Activated CD8-positive, alpha-beta memory T cell treated with anti-CD3 and anti-CD28 coated beads, Interleukin-2, amount 50 U/mL, for 1 hour (primary cell): ENCODE measurements around the gene PSAP.
"Not testable (repeated sequence)": the region's sequence is repeated elsewhere in the genome, so short reads cannot be mapped to it uniquely, and the experiment has no call there.

Experiments
- DNase-seq: peaks from one replicate; pipeline ENCODE4 v3.0.0-alpha.2; 2020; ENCODE audit errors: extremely low read depth

PSAP gene

DNA sequence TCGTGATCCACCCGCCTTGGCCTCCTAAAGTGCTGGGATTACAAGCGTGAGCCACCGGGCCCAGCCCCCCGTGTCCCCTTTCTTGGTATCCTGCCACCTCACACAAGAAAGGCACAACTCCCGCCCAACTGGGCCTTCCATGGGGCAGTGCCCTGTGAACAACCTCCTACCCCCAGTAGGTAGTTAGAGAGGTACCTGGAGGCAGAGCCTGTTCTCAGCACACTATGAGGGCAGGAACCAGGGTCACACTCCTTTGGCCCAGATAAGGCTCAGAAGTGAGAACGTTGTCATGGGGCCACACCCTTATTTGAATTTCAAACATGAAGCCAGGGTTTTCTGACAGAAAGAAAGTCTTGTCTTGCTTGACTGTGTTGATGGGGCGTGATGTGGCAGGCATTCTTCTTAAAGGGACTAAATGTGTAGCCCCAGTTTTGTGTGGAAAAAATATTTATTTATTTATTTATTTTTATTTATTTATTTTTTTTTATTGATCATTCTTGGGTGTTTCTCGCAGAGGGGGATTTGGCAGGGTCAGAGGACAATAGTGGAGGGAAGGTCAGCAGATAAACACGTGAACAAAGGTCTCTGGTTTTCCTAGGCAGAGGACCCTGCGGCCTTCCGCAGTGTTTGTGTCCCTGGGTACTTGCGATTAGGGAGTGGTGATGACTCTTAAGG, 23.8 kb upstream of the PSAP start:
- not testable (repeated sequence) for DNase-seq

GRCh38 chr10:71873582-71874211, 22.6 kb upstream of the PSAP start:
- no peak for DNase-seq

DNA sequence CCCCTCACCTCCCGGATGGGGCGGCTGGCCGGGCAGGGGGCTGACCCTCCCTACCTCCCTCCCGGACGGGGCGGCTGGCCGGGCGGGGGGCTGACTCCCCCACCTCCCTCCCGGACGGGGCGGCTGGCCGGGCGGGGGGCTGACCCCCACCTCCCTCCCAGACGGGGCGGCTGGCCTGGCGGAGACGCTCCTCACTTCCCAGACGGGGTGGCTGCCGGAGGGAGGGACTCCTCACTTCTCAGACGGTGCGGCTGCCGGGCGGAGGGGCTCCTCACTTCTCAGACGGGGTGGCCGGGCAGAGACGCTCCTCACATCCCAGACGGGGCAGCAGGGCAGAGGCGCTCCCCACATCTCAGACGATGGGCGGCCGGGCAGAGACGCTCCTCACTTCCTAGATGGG, 18.6 kb upstream of the PSAP start:
- DNase-seq: not testable (repeated sequence)

DNA sequence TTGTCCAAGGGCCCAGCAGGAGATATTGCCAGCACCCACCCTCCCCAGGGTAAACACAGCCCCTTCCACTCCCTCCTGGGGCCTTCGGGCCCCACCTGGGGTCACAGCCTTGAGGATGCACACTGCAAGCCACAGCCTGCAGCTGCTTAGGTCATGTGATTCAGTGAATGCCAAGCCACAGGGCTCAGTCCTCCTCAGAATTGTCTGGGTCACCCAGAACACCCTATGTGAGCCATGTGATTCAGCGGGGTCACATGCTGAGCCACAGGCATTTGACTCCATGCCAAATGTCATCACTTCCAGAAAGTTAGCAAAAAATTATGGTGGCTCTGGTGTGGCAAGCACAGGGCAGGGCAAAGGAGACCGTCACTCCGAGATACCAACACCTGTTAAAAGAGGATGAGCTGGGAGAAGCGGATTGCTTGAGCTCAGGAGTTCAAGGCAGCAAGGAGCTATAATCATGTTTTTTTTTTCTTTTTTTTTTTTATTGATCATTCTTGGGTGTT, 17.2 kb upstream of the PSAP start:
- no peak for DNase-seq

DNA sequence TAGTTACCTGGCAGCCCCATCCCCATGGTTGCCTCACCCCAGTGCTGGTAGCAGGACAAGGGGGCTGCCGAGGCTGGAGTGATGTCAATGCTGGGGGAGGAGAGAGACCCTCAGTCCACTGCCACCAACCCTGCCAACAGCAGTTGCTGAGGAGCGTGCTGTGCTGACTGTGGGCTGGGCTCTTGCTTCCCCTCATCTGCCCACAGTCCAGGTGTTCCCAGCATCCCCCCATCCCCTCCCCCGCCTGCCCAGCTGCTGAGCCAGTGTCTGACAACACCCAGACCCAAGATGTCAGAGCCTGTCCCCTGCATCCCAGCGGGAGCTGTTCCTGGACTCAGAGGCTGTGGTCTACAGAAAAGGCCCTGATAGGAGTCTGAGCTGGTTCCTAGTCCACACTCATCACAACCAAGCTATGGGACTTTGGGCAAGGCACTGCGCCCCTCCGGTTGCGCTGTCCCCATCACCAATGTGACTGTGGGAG, 14.6 kb upstream of the PSAP start:
- DNase-seq: no peak

DNA sequence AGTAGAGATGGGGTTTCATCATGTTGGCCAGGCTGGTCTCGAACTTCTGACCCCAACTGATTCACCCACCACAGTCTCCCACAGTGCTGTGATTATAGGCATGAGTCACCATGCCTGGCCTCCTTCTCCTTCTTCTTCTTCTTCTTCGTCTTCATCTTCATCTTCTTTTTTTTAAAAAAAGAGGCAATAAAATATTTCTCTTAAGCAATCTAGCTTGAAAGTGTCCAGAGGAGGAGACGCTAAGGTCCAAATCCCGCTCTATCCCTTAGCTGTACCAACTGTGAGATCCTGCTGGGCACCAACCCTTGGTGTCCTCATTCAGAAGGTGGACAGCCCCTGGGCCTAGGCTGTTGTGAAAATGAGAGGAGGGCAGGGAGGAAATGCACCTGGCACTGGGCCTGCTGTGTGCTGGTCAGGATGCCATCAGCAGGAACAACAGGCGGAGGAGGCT, 13.9 kb upstream of the PSAP start:
- no peak for DNase-seq

DNA sequence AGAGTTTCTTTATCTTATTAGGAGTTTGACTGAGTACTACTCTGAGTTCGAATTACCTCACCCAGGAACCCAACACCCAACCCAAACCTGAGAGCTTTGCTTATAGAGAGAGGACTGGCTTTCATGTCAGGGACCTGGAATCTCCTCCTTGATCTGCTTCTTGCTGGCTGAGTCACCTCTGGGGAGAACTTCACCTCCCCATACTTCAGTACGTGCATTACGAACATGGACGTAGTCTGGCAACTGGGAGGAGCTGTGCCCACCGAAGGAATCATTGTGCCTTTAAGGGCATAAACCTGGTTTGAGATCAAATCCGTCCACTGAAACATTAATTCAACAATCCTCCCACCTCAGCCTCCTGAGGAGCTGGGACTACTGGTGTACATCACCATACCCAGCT, 12.2 kb upstream of the PSAP start:
- no peak for DNase-seq

- no peak for DNase-seq
Measured at GRCh38 chr10:71860243-71861029, 9.4 kb upstream of the PSAP start.

DNA sequence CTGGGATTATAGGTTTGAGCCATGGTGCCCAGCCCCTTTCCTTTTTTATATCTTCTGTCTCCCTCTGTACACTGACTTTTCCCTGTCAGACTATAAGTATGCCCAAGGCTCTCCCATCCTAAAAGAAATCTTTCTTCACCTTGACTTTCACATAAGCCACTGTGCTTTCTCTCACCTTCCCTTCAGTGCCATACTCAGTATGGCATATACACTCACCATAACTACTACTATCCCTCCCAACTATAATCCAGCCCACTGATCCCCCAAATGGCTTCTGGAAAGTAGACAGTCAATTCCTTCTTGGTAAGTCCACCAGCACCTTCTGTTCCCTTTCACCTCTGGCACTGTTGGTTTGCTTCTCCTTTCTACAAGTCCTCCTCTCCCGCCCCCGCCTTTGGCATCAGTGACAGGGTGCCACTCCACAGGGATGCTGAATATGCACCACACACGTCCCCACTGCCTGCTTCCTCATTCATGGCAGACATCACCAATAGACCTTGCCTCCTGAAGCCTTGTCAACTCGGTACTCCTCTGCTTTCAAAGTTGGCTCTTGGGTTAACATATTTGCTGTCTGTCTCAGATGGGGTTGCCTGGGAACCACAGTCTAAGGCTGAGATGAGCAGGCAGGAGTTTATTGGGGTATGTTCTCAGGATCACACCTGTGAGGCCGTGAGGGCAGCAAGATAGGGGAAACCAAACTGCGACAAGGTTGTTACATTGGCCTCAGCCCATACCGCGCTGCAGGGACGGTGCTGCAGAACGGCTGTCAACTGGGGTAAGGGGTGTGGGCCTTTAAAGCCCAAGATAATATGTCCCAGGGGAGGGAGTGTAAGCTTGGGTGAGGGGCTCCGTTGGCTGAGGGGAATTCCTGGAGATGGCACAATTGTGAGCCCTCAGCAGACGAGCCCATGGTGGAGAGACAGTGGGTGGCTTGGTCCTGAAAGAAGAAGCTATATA, 7.2 kb upstream of the PSAP start:
- DNase-seq: no peak

DNA sequence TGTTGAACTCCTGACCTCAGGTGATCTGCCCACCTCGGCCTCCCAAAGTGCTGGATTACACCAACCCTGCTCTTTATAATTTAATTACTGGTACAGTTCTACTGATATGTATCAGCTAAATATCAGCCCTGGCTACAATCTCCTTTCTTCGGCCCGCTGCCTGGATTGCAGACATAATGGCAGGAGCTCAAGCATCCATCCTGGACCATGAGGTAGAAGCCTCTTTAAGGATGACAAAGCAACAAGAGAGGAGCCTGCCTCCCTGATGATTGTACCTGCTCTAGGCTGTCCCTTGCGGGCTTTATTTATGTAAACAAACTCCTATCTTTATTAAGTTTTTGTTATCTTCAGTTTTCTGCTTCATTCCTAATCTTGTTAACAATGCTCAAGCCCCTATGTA, 5.6 kb upstream of the PSAP start:
- DNase-seq: no peak

DNA sequence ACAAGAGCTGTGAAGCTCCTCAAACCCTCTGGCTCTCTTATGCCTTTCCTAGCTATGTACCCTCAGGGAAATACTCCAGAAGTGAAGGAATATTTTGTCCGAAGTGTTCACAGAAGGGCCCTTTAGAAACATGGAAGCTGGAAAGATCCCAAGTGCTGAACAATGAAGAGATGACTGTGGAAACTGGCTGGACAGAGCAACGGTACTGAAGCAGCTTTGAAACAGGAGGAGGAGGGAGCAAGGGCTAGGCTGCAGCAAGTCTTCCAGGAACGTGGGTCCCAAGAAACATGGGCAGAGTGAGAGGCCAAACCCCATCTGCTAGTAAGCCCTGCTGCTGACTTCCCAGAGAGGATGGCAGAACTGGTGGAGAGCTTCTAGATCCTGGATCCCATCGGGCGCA, 3.0 kb upstream of the PSAP start:
- no peak for DNase-seq

GRCh38 chr10:71852355-71852937, 1.4 kb upstream of the PSAP start:
- no peak for DNase-seq

DNA sequence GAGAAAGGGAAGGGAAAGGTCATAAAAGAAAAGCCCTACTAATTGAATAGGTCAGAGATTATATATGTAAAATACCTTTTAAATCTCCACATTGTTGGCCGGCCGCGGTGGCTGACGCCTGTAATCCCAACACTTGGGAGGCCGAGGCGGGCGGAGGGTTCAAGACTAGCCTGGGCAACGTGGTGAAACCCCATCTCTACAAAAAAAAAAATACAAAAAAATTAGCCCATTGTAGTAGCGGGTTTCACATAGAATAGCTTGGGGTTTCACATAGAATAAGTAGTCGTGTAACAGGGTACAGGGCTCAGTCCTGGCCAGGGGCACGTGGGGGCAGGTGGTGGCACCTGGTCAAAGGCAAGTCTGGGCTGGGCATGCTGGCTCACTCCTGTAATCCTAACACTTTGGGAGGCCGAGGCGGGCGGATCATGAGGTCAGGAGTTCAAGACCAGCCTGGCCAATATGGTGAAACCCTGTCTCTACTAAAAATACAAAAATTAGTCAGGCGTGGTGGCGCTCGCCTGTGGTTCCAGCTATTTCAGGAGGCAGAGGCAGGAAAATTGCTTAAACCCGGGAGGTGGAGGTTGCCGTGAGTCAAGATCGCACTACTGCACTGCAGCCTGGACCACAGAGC, 529 bp upstream of the PSAP start:
- DNase-seq: not testable (repeated sequence)

- no peak for DNase-seq
Measured at GRCh38 chr10:71850021-71850742, 869 bp downstream of the PSAP start.

- DNase-seq: no peak
Measured at GRCh38 chr10:71849461-71849908, 1.6 kb downstream of the PSAP start.

DNA sequence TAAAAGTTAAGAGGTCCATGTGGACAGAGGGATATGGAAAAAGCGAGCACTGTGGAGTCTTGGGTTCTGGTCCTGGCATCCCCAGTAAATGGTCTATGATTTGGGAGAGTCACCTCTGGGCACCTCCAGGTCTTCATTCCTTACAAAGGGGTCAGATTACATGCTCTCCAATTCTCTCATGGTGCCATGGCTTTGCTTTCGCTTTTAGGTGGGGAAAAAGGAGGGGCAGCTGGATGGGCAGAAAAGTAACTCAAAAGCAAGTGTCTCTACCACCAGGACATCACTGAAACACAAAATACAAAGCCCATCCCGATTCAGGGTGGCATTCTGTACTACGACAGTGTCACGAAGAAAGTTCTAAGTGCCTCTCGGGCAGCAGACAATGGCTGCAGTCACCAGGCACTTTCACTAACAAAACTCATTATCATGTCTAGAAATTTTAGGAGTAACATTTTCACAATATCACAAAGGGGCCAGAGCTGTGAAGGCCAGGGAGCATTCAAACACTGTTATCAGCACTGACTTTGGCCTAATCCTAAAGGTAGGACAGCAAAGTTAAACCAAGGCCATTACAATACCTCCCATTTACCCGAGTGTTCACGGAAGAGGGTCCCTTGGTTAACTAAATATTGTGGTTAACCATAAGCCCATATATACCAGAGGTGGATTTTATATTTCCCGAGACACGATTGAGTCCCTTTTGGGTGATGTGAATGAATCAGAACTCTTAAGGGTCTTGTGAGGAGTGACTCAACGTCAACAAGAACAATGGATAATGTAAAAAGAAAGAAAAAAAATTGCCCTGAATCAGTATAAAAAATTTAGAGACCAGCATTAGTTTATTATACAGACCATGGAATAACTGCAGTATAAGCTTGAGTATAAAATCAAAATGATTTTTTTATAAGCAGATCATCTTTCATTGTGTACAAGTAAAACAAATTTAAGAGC, 2.5 kb downstream of the PSAP start:
- DNase-seq: no peak

DNA sequence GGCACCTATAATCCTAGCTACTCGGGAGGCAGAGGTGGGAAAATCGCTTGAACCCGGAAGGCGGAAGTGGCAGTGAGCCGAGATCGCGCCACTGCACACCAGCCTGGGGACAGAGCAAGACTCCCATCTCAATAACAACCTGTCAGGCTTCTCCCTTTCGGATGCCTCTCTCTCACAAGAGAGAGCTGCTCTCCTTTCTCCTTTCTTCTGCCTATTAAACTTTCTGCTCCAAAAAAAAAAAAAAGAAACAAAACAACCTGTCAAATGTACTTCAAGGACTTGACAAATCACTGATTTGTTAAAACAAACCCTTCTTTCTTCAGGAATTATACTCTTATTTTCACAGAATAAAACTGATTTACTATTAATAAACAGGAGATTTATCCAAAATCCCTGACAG, 3.6 kb downstream of the PSAP start:
- no peak for DNase-seq

DNA sequence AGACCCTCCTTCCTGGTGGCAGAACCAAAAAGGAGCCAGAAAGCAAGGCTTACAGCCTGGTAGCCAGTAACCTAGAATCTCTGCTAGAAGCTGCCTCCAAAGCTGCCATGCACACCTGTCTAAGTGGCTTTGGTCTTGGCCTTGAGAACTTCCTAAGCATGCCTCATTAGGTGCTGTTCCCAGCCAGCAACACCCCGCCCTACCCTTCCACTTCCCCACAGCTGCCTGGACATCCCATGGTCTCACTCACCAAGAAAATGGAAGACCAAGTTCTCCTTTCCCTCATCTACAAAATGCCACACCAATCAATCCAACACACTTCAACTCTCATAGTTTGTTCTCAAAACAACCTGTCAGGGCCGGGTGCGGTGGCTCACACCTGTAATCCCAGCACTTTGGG, 4.2 kb downstream of the PSAP start:
- DNase-seq: no peak
